ENCODE data around the gene TCTN2. TPM values are rescaled to one million over a fixed set of nuclear protein-coding genes. Genes with fewer than 3 reads are reported as not detected.

The TCTN2 gene
- total RNA-seq, 2 experiments from 2014 or later, result 4.7 to 7.8 TPM

DNA sequence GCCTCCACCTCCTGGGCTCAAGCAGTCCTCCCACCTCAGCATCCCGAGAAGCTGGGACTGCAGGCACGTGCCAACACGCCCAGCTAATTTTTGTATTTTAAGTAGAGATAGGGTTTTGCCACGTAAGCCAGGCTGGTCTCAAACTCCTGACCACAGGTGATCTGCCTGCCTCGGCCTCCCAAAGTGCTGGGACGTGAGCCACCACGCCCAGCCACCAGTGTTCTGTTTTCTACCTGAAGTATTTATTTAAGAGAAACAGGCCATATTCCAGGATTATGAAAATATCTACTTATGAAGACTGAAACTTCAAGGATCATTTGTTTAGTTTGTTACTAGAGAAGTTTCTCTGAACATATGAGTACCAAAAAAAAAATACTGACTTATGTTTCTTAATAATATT is 27.0 kb upstream of the TCTN2 start:
- Histone ChIP-seq H3K27ac (ENCODE audit: low read depth, low read length, poor library complexity, severe bottlenecking) (no peak overlapping the region), H3K9me2 (ENCODE audit: insufficient read depth, low read length) (no peaks in the 10 kb centered on the region), H3K4me1 (ENCODE audit: insufficient read depth, low read length, poor library complexity, severe bottlenecking) (no peaks in the 10 kb centered on the region), H3K79me2 (ENCODE audit: insufficient read depth, low read depth, low read length) (peaks cover 6% of the 10 kb centered on the region; the same call in 1 of the 2 replicates), H3K9me3 (ENCODE audit: low read length) (no peaks in the 10 kb centered on the region), H3K4me3 (ENCODE audit: low read depth, low read length, poor library complexity, severe bottlenecking) (no peak overlapping the region), H3K4me2 (ENCODE audit: low read length) (no peak overlapping the region), H3K36me3 (ENCODE audit: insufficient read depth, low read length) (peaks cover 72% of the 10 kb centered on the region), H2AFZ (ENCODE audit: low read length) (no peak overlapping the region), H4K20me1 (ENCODE audit: insufficient read depth, low read length) (no peaks in the 10 kb centered on the region)
- BruUV-seq (replicated peaks), result no TSS peak
- intact Hi-C loops (cut with micrococcal nuclease; ENCODE audit: unreplicated experiment), result no loop called here
- ChIA-PET POLR2A (interaction anchor here (0.6 to 0.7 kb wide), 4 partner anchors 35 to 412 kb away, joined by 3 to 4 read pairs (median 3); no protein-coding TSS in a partner anchor), CTCF (ENCODE audit: unreplicated experiment) (no interaction called here)
- no peak for TF ChIP-seq EZH2phosphoT487 (IDR thresholded peaks at IDR 0.05; ENCODE audit: borderline replicate concordance, low read depth, low read length)
- TF ChIP-seq, protein P1, sequence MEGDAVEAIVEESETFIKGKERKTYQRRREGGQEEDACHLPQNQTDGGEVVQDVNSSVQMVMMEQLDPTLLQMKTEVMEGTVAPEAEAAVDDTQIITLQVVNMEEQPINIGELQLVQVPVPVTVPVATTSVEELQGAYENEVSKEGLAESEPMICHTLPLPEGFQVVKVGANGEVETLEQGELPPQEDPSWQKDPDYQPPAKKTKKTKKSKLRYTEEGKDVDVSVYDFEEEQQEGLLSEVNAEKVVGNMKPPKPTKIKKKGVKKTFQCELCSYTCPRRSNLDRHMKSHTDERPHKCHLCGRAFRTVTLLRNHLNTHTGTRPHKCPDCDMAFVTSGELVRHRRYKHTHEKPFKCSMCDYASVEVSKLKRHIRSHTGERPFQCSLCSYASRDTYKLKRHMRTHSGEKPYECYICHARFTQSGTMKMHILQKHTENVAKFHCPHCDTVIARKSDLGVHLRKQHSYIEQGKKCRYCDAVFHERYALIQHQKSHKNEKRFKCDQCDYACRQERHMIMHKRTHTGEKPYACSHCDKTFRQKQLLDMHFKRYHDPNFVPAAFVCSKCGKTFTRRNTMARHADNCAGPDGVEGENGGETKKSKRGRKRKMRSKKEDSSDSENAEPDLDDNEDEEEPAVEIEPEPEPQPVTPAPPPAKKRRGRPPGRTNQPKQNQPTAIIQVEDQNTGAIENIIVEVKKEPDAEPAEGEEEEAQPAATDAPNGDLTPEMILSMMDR (conservative IDR thresholded peaks at IDR 0.05; ENCODE audit: low read length), result no peak
- no peak for DNase-seq (ENCODE audit: low spot score)

DNA sequence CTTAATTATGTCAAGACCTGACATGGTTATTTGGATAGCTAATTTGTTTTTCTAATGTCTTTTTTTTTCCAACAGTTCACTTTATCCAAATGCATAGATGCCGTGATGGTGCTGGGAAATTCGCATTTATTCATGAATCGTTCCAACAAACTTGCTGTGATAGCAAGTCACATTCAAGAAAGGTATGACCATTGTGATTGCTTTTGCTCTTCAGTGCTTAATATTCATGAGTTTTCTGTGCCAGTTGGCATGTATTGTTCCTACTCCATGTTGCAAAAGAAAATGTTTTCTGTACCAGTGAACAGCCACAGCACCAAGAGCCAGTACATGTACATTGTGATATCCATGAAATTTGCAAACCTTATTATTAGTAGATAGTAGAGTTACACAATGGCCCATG is 25.5 kb upstream of the TCTN2 start:
- TF ChIP-seq EZH2phosphoT487 (IDR thresholded peaks at IDR 0.05; ENCODE audit: borderline replicate concordance, low read depth, low read length), result no peak
- TF ChIP-seq, protein P1 (conservative IDR thresholded peaks at IDR 0.05; ENCODE audit: low read length), result no peak
- CTCF ChIA-PET (ENCODE audit: unreplicated experiment), result interaction anchor here (0.6 kb wide), 1 partner anchor 25 kb away, joined by 3 read pairs; the partner anchor contains the start of gene TCTN2
- Histone ChIP-seq H3K4me3 (ENCODE audit: low read depth, low read length, poor library complexity, severe bottlenecking) (no peak overlapping the region), H4K20me1 (ENCODE audit: insufficient read depth, low read length) (no peaks in the 10 kb centered on the region), H3K9me3 (ENCODE audit: low read length) (no peaks in the 10 kb centered on the region), H3K79me2 (ENCODE audit: insufficient read depth, low read depth, low read length) (no peaks in the 10 kb centered on the region), H2AFZ (ENCODE audit: low read length) (no peak overlapping the region), H3K27ac (ENCODE audit: low read depth, low read length, poor library complexity, severe bottlenecking) (no peak overlapping the region), H3K9me2 (ENCODE audit: insufficient read depth, low read length) (no peaks in the 10 kb centered on the region), H3K36me3 (ENCODE audit: insufficient read depth, low read length) (peaks cover 78% of the 10 kb centered on the region), H3K4me1 (ENCODE audit: insufficient read depth, low read length, poor library complexity, severe bottlenecking) (no peaks in the 10 kb centered on the region), H3K4me2 (ENCODE audit: low read length) (no peak overlapping the region)
- DNase-seq (ENCODE audit: low spot score), result no peak
- intact Hi-C loops (cut with micrococcal nuclease; ENCODE audit: unreplicated experiment), result no loop called here
- no TSS peak for BruUV-seq (replicated peaks)
- POLR2A ChIA-PET, result interaction anchor here (0.6 to 1.8 kb wide), 4 partner anchors 11 to 404 kb away, joined by 3 to 6 read pairs (median 3); no protein-coding TSS in a partner anchor

DNA sequence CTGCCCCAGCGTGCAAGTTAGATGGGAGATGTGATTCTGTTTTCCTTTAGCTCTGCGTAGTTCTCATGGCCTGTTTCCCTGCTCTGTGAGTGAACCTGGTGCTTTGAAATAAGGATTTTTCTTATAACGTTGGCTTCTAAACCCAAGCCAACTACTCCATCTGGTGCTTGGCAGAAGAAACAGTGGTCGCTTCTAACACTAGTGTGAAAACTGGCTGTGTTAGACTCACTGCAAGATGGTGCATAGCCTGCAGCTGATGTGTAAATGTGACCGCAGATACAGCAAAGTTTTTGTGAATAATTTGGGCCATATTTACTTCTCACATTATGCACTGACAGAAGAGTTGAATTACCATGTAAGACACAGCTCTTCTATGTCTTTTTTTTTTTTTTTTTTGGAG is 25.0 kb upstream of the TCTN2 start:
- CTCF ChIA-PET (ENCODE audit: unreplicated experiment), result interaction anchor here (0.6 kb wide), 1 partner anchor 25 kb away, joined by 3 read pairs; the partner anchor contains the start of gene TCTN2
- POLR2A ChIA-PET, result interaction anchor here (0.6 to 1.8 kb wide), 3 partner anchors 11 to 330 kb away, joined by 3 to 6 read pairs (median 4); no protein-coding TSS in a partner anchor
- Histone ChIP-seq H4K20me1 (ENCODE audit: insufficient read depth, low read length) (no peaks in the 10 kb centered on the region), H3K4me2 (ENCODE audit: low read length) (no peak overlapping the region), H2AFZ (ENCODE audit: low read length) (no peak overlapping the region), H3K9me2 (ENCODE audit: insufficient read depth, low read length) (no peaks in the 10 kb centered on the region), H3K4me1 (ENCODE audit: insufficient read depth, low read length, poor library complexity, severe bottlenecking) (no peaks in the 10 kb centered on the region), H3K9me3 (ENCODE audit: low read length) (no peaks in the 10 kb centered on the region), H3K4me3 (ENCODE audit: low read depth, low read length, poor library complexity, severe bottlenecking) (no peak overlapping the region), H3K36me3 (ENCODE audit: insufficient read depth, low read length) (peaks cover 79% of the 10 kb centered on the region), H3K79me2 (ENCODE audit: insufficient read depth, low read depth, low read length) (no peaks in the 10 kb centered on the region), H3K27ac (ENCODE audit: low read depth, low read length, poor library complexity, severe bottlenecking) (no peak overlapping the region)
- BruUV-seq (replicated peaks), result no TSS peak
- intact Hi-C loops (cut with micrococcal nuclease; ENCODE audit: unreplicated experiment), result no loop called here
- no peak for DNase-seq (ENCODE audit: low spot score)
- TF ChIP-seq, protein P1 (conservative IDR thresholded peaks at IDR 0.05; ENCODE audit: low read length), result no peak
- no peak for TF ChIP-seq EZH2phosphoT487 (IDR thresholded peaks at IDR 0.05; ENCODE audit: borderline replicate concordance, low read depth, low read length)
